Measurements from ENCODE around the gene THG1L.

- TF ChIP-seq CTCF (IDR thresholded peaks at IDR 0.05 in 8 of 11, conservative IDR thresholded peaks at IDR 0.05 in 3 of 11) (no peak), POLR2A (IDR thresholded peaks at IDR 0.05) (no peak), POLR2AphosphoS5 (IDR thresholded peaks at IDR 0.05) (no peak)
Observed at GRCh38 chr5:157764531-157764930, 33.3 kb downstream of the THG1L start.
